H9 (cell line): ENCODE measurements around the gene PPP1R13L. TPM values are rescaled to one million over a fixed set of nuclear protein-coding genes. Genes with fewer than 3 reads are reported as not detected.
A peak's percentile ranks its signal among the peaks of the same experiment; 100 is the strongest.

ENCODE experiments used
- DNase-seq: peaks from one replicate; pipeline ENCODE4 v3.0.0-alpha.2; 2017
- H2AFZ ChIP-seq: one replicate; pipeline ENCODE4 v1.6.1; 2013; ENCODE audit warnings: mild to moderate bottlenecking, low read length, control low read depth, moderate library complexity
- H2AK5ac ChIP-seq: 2 replicates; pipeline ENCODE4 v1.6.1; 2013; ENCODE audit warnings: low read length, control low read depth, mixed read lengths; ENCODE audit not compliant: insufficient read length
- H2BK120ac ChIP-seq: one replicate; pipeline ENCODE4 v1.6.1; 2013; ENCODE audit warnings: low read depth, mild to moderate bottlenecking, low read length, control low read depth, inconsistent platforms; ENCODE audit not compliant: poor library complexity, severe bottlenecking
- H2BK12ac ChIP-seq: 2 replicates; pipeline ENCODE4 v1.6.1; 2013; ENCODE audit warnings: low read length, control low read depth, mixed read lengths, low read depth; ENCODE audit not compliant: insufficient read length
- H2BK15ac ChIP-seq: 2 replicates; pipeline ENCODE4 v1.6.1; 2013; ENCODE audit warnings: low read depth, low read length, control low read depth
- H2BK20ac ChIP-seq: one replicate; pipeline ENCODE4 v1.6.1; 2013; ENCODE audit warnings: low read depth, mild to moderate bottlenecking, low read length, control low read depth, inconsistent platforms; ENCODE audit not compliant: poor library complexity, severe bottlenecking
- H2BK5ac ChIP-seq: 2 replicates; pipeline ENCODE4 v1.6.1; 2013; ENCODE audit warnings: low read length, control low read depth, mixed read lengths; ENCODE audit not compliant: insufficient read length
- H3K14ac ChIP-seq: 2 replicates; pipeline ENCODE4 v1.6.1; 2013; ENCODE audit warnings: low read length, control low read depth; ENCODE audit not compliant: insufficient read depth
- H3K18ac ChIP-seq: 2 replicates; pipeline ENCODE4 v1.6.1; 2013; ENCODE audit warnings: low read depth, mild to moderate bottlenecking, mixed read lengths, low read length, control low read depth; ENCODE audit not compliant: insufficient read length
- H3K23ac ChIP-seq: 2 replicates; pipeline ENCODE4 v1.6.1; 2013; ENCODE audit warnings: low read length, control low read depth, mixed read lengths, low read depth; ENCODE audit not compliant: insufficient read length
- H3K23me2 ChIP-seq: 2 replicates; pipeline ENCODE4 v1.6.1; 2013; ENCODE audit warnings: low read depth, mild to moderate bottlenecking, mixed read lengths, low read length, control low read depth; ENCODE audit not compliant: insufficient read length, poor library complexity, severe bottlenecking
- H3K27ac ChIP-seq: 2 replicates; pipeline ENCODE4 v1.5.1; 2013; ENCODE audit warnings: low read length, control low read depth, mixed read lengths, low read depth; ENCODE audit not compliant: insufficient read length
- H3K27me3 ChIP-seq: 2 replicates; pipeline ENCODE4 v1.6.1; 2013; ENCODE audit warnings: low read length, control low read depth, inconsistent platforms; ENCODE audit not compliant: insufficient read depth
- H3K4ac ChIP-seq: 2 replicates; pipeline ENCODE4 v1.6.1; 2013; ENCODE audit warnings: low read depth, mild to moderate bottlenecking, control low read depth, inconsistent platforms, low read length, moderate library complexity
- H3K4me1 ChIP-seq: 2 replicates; pipeline ENCODE4 v1.6.1; 2013; ENCODE audit warnings: low read length, control low read depth, inconsistent platforms; ENCODE audit not compliant: insufficient read depth
- H3K4me2 ChIP-seq: 2 replicates; pipeline ENCODE4 v1.6.1; 2013; ENCODE audit warnings: low read length, control low read depth, mixed read lengths; ENCODE audit not compliant: insufficient read length, insufficient read depth
- H3K56ac ChIP-seq: 2 replicates; pipeline ENCODE4 v1.6.1; 2013; ENCODE audit warnings: low read depth, mild to moderate bottlenecking, mixed read lengths, low read length, control low read depth; ENCODE audit not compliant: insufficient read length
- H3K79me1 ChIP-seq: 2 replicates; pipeline ENCODE4 v1.6.1; 2013; ENCODE audit warnings: low read depth, mild to moderate bottlenecking, moderate library complexity, low read length, control low read depth, inconsistent platforms; ENCODE audit not compliant: insufficient read depth, poor library complexity, severe bottlenecking
- H3K79me2 ChIP-seq: 2 replicates; pipeline ENCODE4 v1.6.1; 2013; ENCODE audit warnings: low read length, control low read depth, inconsistent platforms; ENCODE audit not compliant: insufficient read depth
- H3K9ac ChIP-seq: 2 replicates; pipeline ENCODE4 v1.6.1; 2013; ENCODE audit warnings: low read length, control low read depth, mixed read lengths; ENCODE audit not compliant: insufficient read length; ENCODE audit errors: extremely low read depth
- H3K9me3 ChIP-seq: one replicate; pipeline ENCODE4 v1.6.1; 2013; ENCODE audit warnings: low read depth, low read length, inconsistent platforms; ENCODE audit not compliant: control insufficient read depth
- H3T11ph ChIP-seq: one replicate; pipeline ENCODE4 v1.6.1; 2013; ENCODE audit warnings: mild to moderate bottlenecking, low read length, control low read depth, inconsistent platforms
- H4K20me1 ChIP-seq: one replicate; pipeline ENCODE4 v1.6.1; 2013; ENCODE audit not compliant: control insufficient read depth, insufficient read length, insufficient read depth
- H4K5ac ChIP-seq: 2 replicates; pipeline ENCODE4 v1.6.1; 2013; ENCODE audit warnings: low read depth, mild to moderate bottlenecking, mixed read lengths, low read length, control low read depth; ENCODE audit not compliant: insufficient read length
- H4K8ac ChIP-seq: replicated peaks from 2 replicates; pipeline ENCODE4 v1.6.1; 2013; ENCODE audit warnings: low read length, control low read depth, mixed read lengths, low read depth; ENCODE audit not compliant: insufficient read length
- H4K91ac ChIP-seq: 2 replicates; pipeline ENCODE4 v1.6.1; 2013; ENCODE audit warnings: low read depth, mild to moderate bottlenecking, moderate library complexity, mixed read lengths, low read length, control low read depth; ENCODE audit not compliant: insufficient read length
- H3K27ac Mint-ChIP-seq, 3 experiments: 2 replicates in 2 of 3; 3 replicates in 1 of 3; pipeline ENCODE4 v1.8.0; 2020 to 2021; ENCODE audit warnings: mixed read lengths in 3 of 3, mild to moderate bottlenecking in 1 of 3, moderate library complexity in 1 of 3
- H3K27me3 Mint-ChIP-seq: 2 replicates; pipeline ENCODE4 v1.8.0; 2021; ENCODE audit warnings: low read depth, mild to moderate bottlenecking, moderate library complexity, mixed read lengths
- H3K36me3 Mint-ChIP-seq, 3 experiments: 2 replicates in 2 of 3; 3 replicates in 1 of 3; pipeline ENCODE4 v1.8.0; 2020 to 2021; ENCODE audit warnings: low read depth in 3 of 3, mixed read lengths in 3 of 3; ENCODE audit not compliant: insufficient read depth in 1 of 3
- H3K4me1 Mint-ChIP-seq, 2 experiments: 2 replicates each; pipeline ENCODE4 v1.8.0; 2020; ENCODE audit warnings: mixed read lengths in 2 of 2
- H3K4me3 Mint-ChIP-seq, 2 experiments: 2 replicates in 1 of 2; 3 replicates in 1 of 2; pipeline ENCODE4 v1.8.0; 2020 to 2021; ENCODE audit warnings: mild to moderate bottlenecking in 2 of 2, mixed read lengths in 2 of 2, moderate library complexity in 1 of 2
- H3K9me3 Mint-ChIP-seq, 2 experiments: 2 replicates in 1 of 2; 3 replicates in 1 of 2; pipeline ENCODE4 v1.8.0; 2020; ENCODE audit warnings: mild to moderate bottlenecking in 2 of 2, mixed read lengths in 2 of 2, moderate library complexity in 1 of 2
- CTCF ChIP-seq: fragments of 200-600 bp; sonication (generic); conservative IDR thresholded peaks from 3 replicates; pipeline ENCODE4 v1.8.0; 2021; ENCODE audit warnings: antibody characterized with exemption, mild to moderate bottlenecking
- WGBS: extraction: QIAGEN DNeasy Blood & Tissue Kit; methylation state at CpG from one replicate; pipeline ENCODE4 v1.1.7; 2013; ENCODE audit warnings: missing lambda C conversion rate, low lambda C conversion rate, mixed read lengths; ENCODE audit not compliant: insufficient read length; ENCODE audit errors: extremely low coverage; 5-methylcytosine and 5-hydroxymethylcytosine counted together
- total RNA-seq: library from RNA; stranded (reverse); gene quantifications from 2 replicates; pipeline ENCODE4 v1.2.1, GENCODE V29; 2021

Gene PPP1R13L
- total RNA-seq, 1 experiment from 2014 or later = 42.6 TPM

GRCh38 chr19:45443462-45444317 lies 38.8 kb upstream of the PPP1R13L start:
- Mint-ChIP-seq H3K27me3 (peaks cover 8% of the 10 kb centered on the region; the same call in 1 of the 2 replicates), H3K36me3 (no peaks in the 10 kb centered on the region), H3K9me3 (peaks cover 0 to 3% of the 10 kb centered on the region in 2 experiments; a peak in 1 of 5 replicates), H3K4me1 (peaks cover 26 to 35% of the 10 kb centered on the region in 2 experiments), H3K4me3 (peak overlapping the region; percentile 77 to 94), H3K27ac (peak overlapping the region; percentile 95 to 97 (median 97); a peak in 6 of 7 replicates)
- no peak for TF ChIP-seq CTCF
- Histone ChIP-seq H3K27me3 (no peaks in the 10 kb centered on the region), H3K79me1 (no peaks in the 10 kb centered on the region), H3K79me2 (no peaks in the 10 kb centered on the region), H3K9me3 (no peaks in the 10 kb centered on the region), H2BK12ac (peak overlapping the region; percentile 82), H3K9ac (peak overlapping the region; percentile 87), H2BK15ac (no peak overlapping the region), H4K91ac (no peak overlapping the region), H2AFZ (no peak overlapping the region), H3K14ac (peak overlapping the region; percentile 99), H3K4ac (peak overlapping the region; percentile 89; the same call in 1 of the 2 replicates), H3K27ac (peak overlapping the region; percentile 73), H2BK5ac (no peak overlapping the region), H2AK5ac (no peak overlapping the region), H3K4me2 (peak overlapping the region; percentile 76), H4K20me1 (no peaks in the 10 kb centered on the region), H2BK120ac (peak overlapping the region; percentile 94), H3K23me2 (peaks cover 10% of the 10 kb centered on the region), H3K4me1 (peaks cover 2% of the 10 kb centered on the region; the same call in 1 of the 2 replicates), H3K56ac (no peak overlapping the region), H2BK20ac (no peak overlapping the region), H3K18ac (peak overlapping the region; percentile 98), H3T11ph (peak overlapping the region; percentile 56), H3K23ac (no peak overlapping the region), H4K8ac (no peak overlapping the region), H4K5ac (no peak overlapping the region)
- no CpG with 5 or more reads among the region's 49 CpGs for WGBS
- peak; percentile 98 for DNase-seq
